PC-3 (cell line): ENCODE results near the gene SLC39A10. TPM values are rescaled to one million over a fixed set of nuclear protein-coding genes. Genes with fewer than 3 reads are reported as not detected.
A peak's percentile ranks its signal among the peaks of the same experiment; 100 is the strongest.

Experiments used
- ATAC-seq: fragments of 200-7000 bp; cut with Tn5 transposase; 2 replicates; pipeline ENCODE4 v1.9.1; 2020; ENCODE audit warnings: mild to moderate bottlenecking, moderate library complexity
- BruUV-seq: library from RNA; stranded (reverse); fragments of 400-500 nt; replicated peaks from 2 replicates; lab custom pipeline; 2021; lab: Mats Ljungman, UMichigan
- CTCF ChIA-PET: fragments of 300-600 bp; sonication (Branson Sonifier 250); formaldehyde crosslinking; loops from one replicate; lab custom pipeline; 2022; ENCODE audit warnings: antibody characterized with exemption; lab: Charles Lee
- POLR2A ChIA-PET: fragments of 300-600 bp; sonication (Branson Sonifier 250); formaldehyde crosslinking; loops from one replicate; lab custom pipeline; 2022; ENCODE audit warnings: antibody characterized with exemption; ENCODE audit not compliant: unreplicated experiment; lab: Charles Lee
- DNase-seq: peaks from one replicate; pipeline ENCODE4 v3.0.0-alpha.2; 2015
- H2AFZ ChIP-seq: fragments of 300-600 bp; sonication (generic); 2 replicates; pipeline ENCODE4 v1.6.0; 2016; ENCODE audit warnings: antibody characterized with exemption, low read length
- H3F3A ChIP-seq: fragments of 300-600 bp; sonication (generic); one replicate; pipeline ENCODE4 v1.6.0; 2017; ENCODE audit warnings: antibody characterized with exemption, low read length, control low read depth, mild to moderate bottlenecking; ENCODE audit not compliant: unreplicated experiment
- H3K27ac ChIP-seq: fragments of 300-600 bp; sonication (generic); 2 replicates; pipeline ENCODE4 v1.5.1; 2016; ENCODE audit warnings: mild to moderate bottlenecking, low read length
- H3K27me3 ChIP-seq: fragments of 300-600 bp; sonication (generic); 2 replicates; pipeline ENCODE4 v1.6.1; 2016; ENCODE audit warnings: low read length, mixed read lengths
- H3K36me3 ChIP-seq: fragments of 300-600 bp; sonication (generic); 2 replicates; pipeline ENCODE4 v1.6.1; 2016; ENCODE audit warnings: low read depth, mixed run types, low read length, mixed read lengths
- H3K4me1 ChIP-seq: fragments of 300-600 bp; sonication (generic); 2 replicates; pipeline ENCODE4 v1.5.1; 2016; ENCODE audit warnings: low read length; ENCODE audit not compliant: insufficient read depth
- H3K4me2 ChIP-seq: fragments of 300-600 bp; sonication (generic); 2 replicates; pipeline ENCODE4 v1.6.0; 2016; ENCODE audit warnings: low read length
- H3K4me3 ChIP-seq: fragments of 300-600 bp; sonication (generic); 2 replicates; pipeline ENCODE4 v1.5.1; 2016; ENCODE audit warnings: mild to moderate bottlenecking, low read length, mixed read lengths
- H3K79me2 ChIP-seq: fragments of 300-600 bp; sonication (generic); 2 replicates; pipeline ENCODE4 v1.6.1; 2017; ENCODE audit warnings: low read length, mixed read lengths
- H3K9ac ChIP-seq: fragments of 300-600 bp; sonication (generic); 2 replicates; pipeline ENCODE4 v1.6.0; 2016; ENCODE audit warnings: mild to moderate bottlenecking, low read length
- H3K9me2 ChIP-seq: fragments of 300-600 bp; sonication (generic); replicated peaks from 2 replicates; pipeline ENCODE4 v1.6.1; 2016; ENCODE audit warnings: mixed run types, low read length, mixed read lengths
- H3K9me3 ChIP-seq: fragments of 300-600 bp; sonication (generic); 2 replicates; pipeline ENCODE4 v1.6.1; 2016; ENCODE audit warnings: low read length, mixed read lengths
- H4K20me1 ChIP-seq: fragments of 300-600 bp; sonication (generic); 2 replicates; pipeline ENCODE4 v1.6.1; 2016; ENCODE audit warnings: low read length, mixed read lengths
- CTCF ChIP-seq: fragments of 300-600 bp; sonication (generic); conservative IDR thresholded peaks from 2 replicates; pipeline ENCODE4 v1.5.1; 2017; ENCODE audit warnings: antibody characterized with exemption, low read depth, mild to moderate bottlenecking, low read length
- EZH2 ChIP-seq: fragments of 300-600 bp; sonication (generic); IDR thresholded peaks from one replicate; pipeline ENCODE4 v1.6.1; 2017; ENCODE audit warnings: antibody characterized with exemption, mild to moderate bottlenecking, low read length; ENCODE audit not compliant: unreplicated experiment
- EZH2phosphoT487 ChIP-seq: fragments of 300-600 bp; sonication (generic); IDR thresholded peaks from 2 replicates; pipeline ENCODE4 v1.6.1; 2018; ENCODE audit warnings: mild to moderate bottlenecking, antibody characterized with exemption, low read length, borderline replicate concordance
- intact Hi-C: fragments of 100-400 bp; cut with micrococcal nuclease; formaldehyde crosslinking; loops from 2 replicates; pipeline ENCODE4 v1.9.0; 2023
- total RNA-seq: library from RNA; depleted of rRNA; stranded (reverse); fragments of >200 nt; gene quantifications from 2 replicates; pipeline ENCODE4 v1.2.3, GENCODE V29; 2014

The SLC39A10 gene
- total RNA-seq, 1 experiment from 2014 or later: 18.6 TPM

- ATAC-seq: no peak
- no peaks in the 10 kb centered on the region for H4K20me1 ChIP-seq
- H2AFZ ChIP-seq: no peak overlapping the region
- CTCF ChIA-PET: no interaction called here
- H3K36me3 ChIP-seq: no peaks in the 10 kb centered on the region
- no peak overlapping the region for H3K27ac ChIP-seq
- H3K4me1 ChIP-seq: peaks cover 6% of the 10 kb centered on the region
- no peak overlapping the region for H3K4me2 ChIP-seq
- DNase-seq: no peak
- H3K9me3 ChIP-seq: no peaks in the 10 kb centered on the region
- BruUV-seq: no TSS peak
- no peak overlapping the region for H3K9ac ChIP-seq
- intact Hi-C loops: no loop called here
- no peaks in the 10 kb centered on the region for H3K9me2 ChIP-seq
- no peaks in the 10 kb centered on the region for H3K27me3 ChIP-seq
- TF ChIP-seq EZH2: no peak
- no peak for TF ChIP-seq EZH2phosphoT487
- no peak for TF ChIP-seq CTCF
- H3K4me3 ChIP-seq: no peak overlapping the region
- POLR2A ChIA-PET: no interaction called here
- no peaks in the 10 kb centered on the region for H3F3A ChIP-seq
- no peaks in the 10 kb centered on the region for H3K79me2 ChIP-seq
Observed at GRCh38 chr2:195619590-195619989, 37.4 kb upstream of the SLC39A10 start.

- Histone ChIP-seq H3K36me3 (no peaks in the 10 kb centered on the region), H3K9me2 (no peaks in the 10 kb centered on the region), H3K4me3 (no peak overlapping the region), H3K4me2 (no peak overlapping the region), H3K4me1 (peaks cover 6% of the 10 kb centered on the region), H4K20me1 (no peaks in the 10 kb centered on the region), H3F3A (no peaks in the 10 kb centered on the region), H3K9ac (no peak overlapping the region), H3K79me2 (no peaks in the 10 kb centered on the region), H2AFZ (no peak overlapping the region), H3K27me3 (no peaks in the 10 kb centered on the region), H3K9me3 (no peaks in the 10 kb centered on the region), H3K27ac (no peak overlapping the region)
- ATAC-seq (no peak), DNase-seq (no peak)
- ChIA-PET POLR2A (no interaction called here), CTCF (no interaction called here)
- no peak for TF ChIP-seq EZH2phosphoT487
- no peak for TF ChIP-seq EZH2
- TF ChIP-seq CTCF: no peak
- intact Hi-C loops: no loop called here
- BruUV-seq: no TSS peak
Observed at GRCh38 chr2:195620501-195620900, 36.5 kb upstream of the SLC39A10 start.

GRCh38 chr2:195622966-195623365 is 34.1 kb upstream of the SLC39A10 start:
- no peaks in the 10 kb centered on the region for H3F3A ChIP-seq
- H3K9ac ChIP-seq: no peak overlapping the region
- H3K36me3 ChIP-seq: no peaks in the 10 kb centered on the region
- H3K4me3 ChIP-seq: no peak overlapping the region
- H3K9me2 ChIP-seq: no peaks in the 10 kb centered on the region
- H3K9me3 ChIP-seq: no peaks in the 10 kb centered on the region
- intact Hi-C loops: no loop called here
- no TSS peak for BruUV-seq
- ATAC-seq: peak; percentile 90
- DNase-seq: peak; percentile 78
- POLR2A ChIA-PET: interaction anchor here (0.6 kb wide), 1 partner anchor 8 kb away, joined by 6 read pairs; no protein-coding TSS in a partner anchor
- no peak overlapping the region for H3K4me2 ChIP-seq
- no peak for TF ChIP-seq EZH2phosphoT487
- H4K20me1 ChIP-seq: no peaks in the 10 kb centered on the region
- peaks cover 6% of the 10 kb centered on the region for H3K4me1 ChIP-seq
- no peaks in the 10 kb centered on the region for H3K27me3 ChIP-seq
- no peak overlapping the region for H3K27ac ChIP-seq
- no peak overlapping the region for H2AFZ ChIP-seq
- CTCF ChIA-PET: no interaction called here
- H3K79me2 ChIP-seq: no peaks in the 10 kb centered on the region
